WI38 (cell line): ENCODE results near the gene CHRDL1.

Experiments used
- H3K4me3 ChIP-seq: 2 replicates; pipeline ENCODE4 v1.5.1; 2011; ENCODE audit warnings: low read depth, mild to moderate bottlenecking, control low read depth, low read length
- CTCF ChIP-seq: IDR thresholded peaks from 2 replicates; pipeline ENCODE4 v1.5.1; 2012; ENCODE audit warnings: low read depth, mild to moderate bottlenecking, control low read depth, low read length

CHRDL1 gene

GRCh38 chrX:110804446-110804845 is 8.8 kb upstream of the CHRDL1 start:
- no peak for TF ChIP-seq CTCF
- H3K4me3 ChIP-seq: no peak overlapping the region

GRCh38 chrX:110803506-110803905 is 7.9 kb upstream of the CHRDL1 start:
- H3K4me3 ChIP-seq: no peak overlapping the region
- no peak for TF ChIP-seq CTCF

GRCh38 chrX:110796407-110796697 is 735 bp upstream of the CHRDL1 start:
- TF ChIP-seq CTCF: no peak
- H3K4me3 ChIP-seq: no peak overlapping the region

GRCh38 chrX:110794601-110795000 is 1.0 kb downstream of the CHRDL1 start:
- no peak for TF ChIP-seq CTCF
- no peak overlapping the region for H3K4me3 ChIP-seq

- no peak for TF ChIP-seq CTCF
- H3K4me3 ChIP-seq: no peak overlapping the region
These were observed 4.5 kb downstream of the CHRDL1 start for GRCh38 chrX:110791071-110791470.

GRCh38 chrX:110786486-110786885 is 9.1 kb downstream of the CHRDL1 start:
- TF ChIP-seq CTCF: no peak

GRCh38 chrX:110759785-110760184 is 35.8 kb downstream of the CHRDL1 start:
- TF ChIP-seq CTCF: no peak
- H3K4me3 ChIP-seq: no peak overlapping the region

More at GRCh38 chrX:110786486-110786885, 9.1 kb downstream of the CHRDL1 start:
- no peak overlapping the region for H3K4me3 ChIP-seq
